Spleen (tissue), 11 donors: ENCODE measurements around the gene MAST4. TPM values are rescaled to one million over a fixed set of nuclear protein-coding genes. Genes with fewer than 3 reads are reported as not detected.

Experiments used
- DNase-seq: peaks from one replicate; pipeline ENCODE4 v3.0.0-alpha.2; 2020
- H3K27ac ChIP-seq, 8 donors: fragments of 200-600 bp; sonication (generic) in 7 of 8; 1 replicate in 4 of 8; 2 replicates in 4 of 8; pipeline versions ENCODE4 v1.5.0 to v1.8.0; 2016 to 2021; ENCODE audit warnings: inconsistent platforms in 4 of 8, mild to moderate bottlenecking in 4 of 8, moderate library complexity in 1 of 8
- H3K27me3 ChIP-seq, 7 donors: fragments of 200-600 bp; sonication (generic) in 6 of 7; replicated peaks in 1 of 7; 1 replicate in 4 of 7; 2 replicates in 3 of 7; pipeline versions ENCODE4 v1.5.0 to v1.8.0; 2016 to 2021; ENCODE audit warnings: inconsistent platforms in 3 of 7, mild to moderate bottlenecking in 1 of 7
- H3K36me3 ChIP-seq, 6 donors: fragments of 200-600 bp; sonication (generic) in 5 of 6; 1 replicate in 4 of 6; 2 replicates in 2 of 6; pipeline versions ENCODE4 v1.5.0 to v1.8.0; 2016 to 2021; ENCODE audit warnings: inconsistent platforms in 2 of 6
- H3K4me1 ChIP-seq, 6 donors: fragments of 200-600 bp; sonication (generic) in 5 of 6; 1 replicate in 3 of 6; 2 replicates in 3 of 6; pipeline versions ENCODE4 v1.5.0 to v1.8.0; 2016 to 2021; ENCODE audit warnings: inconsistent platforms in 3 of 6
- H3K4me3 ChIP-seq, 8 donors: fragments of 200-600 bp; sonication (generic) in 7 of 8; 1 replicate in 4 of 8; 2 replicates in 4 of 8; pipeline versions ENCODE4 v1.5.0 to v1.8.0; 2016 to 2021; ENCODE audit warnings: inconsistent platforms in 4 of 8, mild to moderate bottlenecking in 4 of 8, moderate library complexity in 2 of 8
- H3K9me3 ChIP-seq, 8 donors: fragments of 200-600 bp; sonication (generic) in 7 of 8; 1 replicate in 4 of 8; 2 replicates in 4 of 8; pipeline versions ENCODE4 v1.5.0 to v1.8.0; 2016 to 2021; ENCODE audit warnings: inconsistent platforms in 4 of 8
- CTCF ChIP-seq, 11 experiments: fragments of 200-600 bp in 7 of 11; fragments of 450-650 bp in 4 of 11; sonication (generic) in 4 of 11; IDR thresholded peaks in 8 of 11; conservative IDR thresholded peaks in 3 of 11; 1 replicate in 7 of 11; 2 replicates in 4 of 11; pipeline versions ENCODE4 v1.4.0 to v1.8.0; 2016 to 2021; ENCODE audit warnings: antibody characterized with exemption in 11 of 11, inconsistent platforms in 4 of 11, mild to moderate bottlenecking in 1 of 11
- POLR2A ChIP-seq, 3 donors: fragments of 450-650 bp; IDR thresholded peaks; one replicate each; pipeline ENCODE4 v1.5.1; 2017; ENCODE audit warnings: antibody characterized with exemption in 3 of 3, mild to moderate bottlenecking in 1 of 3
- POLR2AphosphoS5 ChIP-seq, 3 donors: sonication (generic); formaldehyde crosslinking; IDR thresholded peaks; one replicate each; pipeline ENCODE4 v1.5.1; 2017; ENCODE audit warnings: antibody characterized with exemption in 3 of 3
- WGBS, 5 donors: extraction: QIAGEN DNeasy Blood & Tissue Kit in 3 of 5; methylation state at CpG; one replicate each; pipeline versions ENCODE4 v1.1.5 to v1.1.7; 2013 to 2018; 5-methylcytosine and 5-hydroxymethylcytosine counted together
- intact Hi-C: fragments of 100-400 bp; cut with DNase I; formaldehyde crosslinking; loops from one replicate; pipeline ENCODE4 v1.15.0; 2023; ENCODE audit warnings: low total_unique reads
- polyA plus RNA-seq, 3 donors: library from polyadenylated mRNA; stranded (reverse); fragments of 200-250 nt; gene quantifications; one replicate each; pipeline ENCODE4 v1.2.1, GENCODE V29; 2013
- total RNA-seq, 7 donors: library from RNA; depleted of rRNA in 3 of 7; stranded (reverse); fragments of >200 nt in 3 of 7; fragmentation: NEBNext Ultra II Directional in 4 of 7; extraction: Animal tissue kit (Norgen Biotek cat#: 25700) in 4 of 7; gene quantifications; one replicate each; pipeline versions ENCODE4 v1.1.0 to v1.2.1, GENCODE V29; 2016 to 2021
- donor health status: healthy with polysubstance abuse.
- donor health status: DM: no; HTN: no; CAD: no; lungs with moderate emphysema.
- donor health status: DM: no; HTN: no; CAD: no.
- donor health status: Bipolar disorder and iron deficiency.
- donor health status: healthy.
- donor health status: DM: no; HTN: no; CAD: no.
- donor health status: DM: yes; HTN: yes; CAD: no.

The MAST4 gene
- total and polyA plus RNA-seq, 10 donors, result 2.5 to 43.7 (median 25.4) TPM

GRCh38 chr5:67027171-67027570 lies 431.0 kb downstream of the MAST4 start:
- no peak overlapping the region for H3K27ac ChIP-seq
- intact Hi-C loops, result no loop called here
- H3K36me3 ChIP-seq, result no peaks in the 10 kb centered on the region
- no peaks in the 10 kb centered on the region for H3K9me3 ChIP-seq
- no peaks in the 10 kb centered on the region for H3K27me3 ChIP-seq
- WGBS, 5 donors, result 94 to 99% (median 94%) methylated on average over 2 of the region's 2 CpGs
- H3K4me1 ChIP-seq, result peaks cover 0 to 21% (median 12%) of the 10 kb centered on the region in 6 donors
- DNase-seq, result no peak
- TF ChIP-seq CTCF (IDR thresholded peaks at IDR 0.05 in 8 of 11, conservative IDR thresholded peaks at IDR 0.05 in 3 of 11) (no peak), POLR2AphosphoS5 (IDR thresholded peaks at IDR 0.05) (no peak), POLR2A (IDR thresholded peaks at IDR 0.05) (no peak)
- no peak overlapping the region for H3K4me3 ChIP-seq

GRCh38 chr5:67028371-67028770 lies 432.2 kb downstream of the MAST4 start:
- intact Hi-C loops, result no loop called here
- no peak for DNase-seq
- Histone ChIP-seq H3K27ac (no peak overlapping the region), H3K4me1 (peaks cover 0 to 33% (median 16%) of the 10 kb centered on the region in 6 donors), H3K27me3 (no peaks in the 10 kb centered on the region), H3K36me3 (no peaks in the 10 kb centered on the region), H3K4me3 (no peak overlapping the region), H3K9me3 (no peaks in the 10 kb centered on the region)
- WGBS, 5 donors, result 68 to 98% (median 78%) methylated on average over 4 of the region's 4 CpGs
- TF ChIP-seq CTCF (IDR thresholded peaks at IDR 0.05 in 8 of 11, conservative IDR thresholded peaks at IDR 0.05 in 3 of 11) (no peak), POLR2AphosphoS5 (IDR thresholded peaks at IDR 0.05) (no peak), POLR2A (IDR thresholded peaks at IDR 0.05) (no peak)

- H3K4me3 ChIP-seq, result no peak overlapping the region
- H3K27ac ChIP-seq, result no peak overlapping the region
- H3K27me3 ChIP-seq, result no peaks in the 10 kb centered on the region
- DNase-seq, result no peak
- intact Hi-C loops, result no loop called here
- H3K9me3 ChIP-seq, result no peaks in the 10 kb centered on the region
- no peak for TF ChIP-seq CTCF (IDR thresholded peaks at IDR 0.05 in 8 of 11, conservative IDR thresholded peaks at IDR 0.05 in 3 of 11)
- no peak for TF ChIP-seq POLR2AphosphoS5 (IDR thresholded peaks at IDR 0.05)
- no peak for TF ChIP-seq POLR2A (IDR thresholded peaks at IDR 0.05)
- H3K36me3 ChIP-seq, result no peaks in the 10 kb centered on the region
- peaks cover 0 to 38% (median 19%) of the 10 kb centered on the region in 6 donors for H3K4me1 ChIP-seq
- WGBS, 5 donors, result 92 to 97% (median 95%) methylated on average over 4 of the region's 4 CpGs
Measured at GRCh38 chr5:67028941-67029340, 432.7 kb downstream of the MAST4 start.

- H3K4me1 ChIP-seq, result peaks cover 0 to 39% (median 19%) of the 10 kb centered on the region in 6 donors
- H3K27me3 ChIP-seq, result no peaks in the 10 kb centered on the region
- H3K4me3 ChIP-seq, result no peak overlapping the region
- H3K36me3 ChIP-seq, result no peaks in the 10 kb centered on the region
- H3K27ac ChIP-seq, result no peak overlapping the region
- TF ChIP-seq POLR2AphosphoS5 (IDR thresholded peaks at IDR 0.05) (no peak), POLR2A (IDR thresholded peaks at IDR 0.05) (no peak), CTCF (IDR thresholded peaks at IDR 0.05 in 8 of 11, conservative IDR thresholded peaks at IDR 0.05 in 3 of 11) (no peak)
- no peaks in the 10 kb centered on the region for H3K9me3 ChIP-seq
- DNase-seq, result no peak
- intact Hi-C loops, result no loop called here
Measured at GRCh38 chr5:67029481-67029880, 433.3 kb downstream of the MAST4 start.
